Activated CD8-positive, alpha-beta memory T cell treated with anti-CD3 and anti-CD28 coated beads for 4 hours (primary cell): ENCODE measurements around the gene FCGR1A.
"Not testable (repeated sequence)": the region's sequence is repeated elsewhere in the genome, so short reads cannot be mapped to it uniquely, and the experiment has no call there.

Experiments
- DNase-seq, 2 donors: peaks; one replicate each; pipeline ENCODE4 v3.0.0-alpha.2; 2020; ENCODE audit warnings: low read depth in 2 of 2

The FCGR1A gene

DNA sequence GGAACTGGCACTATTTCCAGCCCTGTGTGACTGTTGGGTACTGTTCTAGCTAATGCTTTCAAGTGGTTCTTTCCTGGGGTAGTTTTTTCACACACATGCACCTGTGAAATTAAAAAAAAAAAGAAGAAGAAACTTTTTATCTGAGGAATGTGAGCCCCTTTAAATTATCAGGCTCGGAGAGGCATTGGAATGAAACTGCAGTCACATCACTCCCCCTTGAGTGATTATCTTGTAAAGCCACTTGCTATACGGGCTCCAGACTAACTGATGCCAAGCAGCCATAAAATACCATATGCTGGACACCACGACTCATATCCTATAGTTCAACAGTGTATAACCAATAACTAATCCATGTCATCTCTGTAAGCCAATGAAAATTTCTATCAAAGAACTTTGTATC, 5.4 kb upstream of the FCGR1A start:
- not testable (repeated sequence) for DNase-seq

DNA sequence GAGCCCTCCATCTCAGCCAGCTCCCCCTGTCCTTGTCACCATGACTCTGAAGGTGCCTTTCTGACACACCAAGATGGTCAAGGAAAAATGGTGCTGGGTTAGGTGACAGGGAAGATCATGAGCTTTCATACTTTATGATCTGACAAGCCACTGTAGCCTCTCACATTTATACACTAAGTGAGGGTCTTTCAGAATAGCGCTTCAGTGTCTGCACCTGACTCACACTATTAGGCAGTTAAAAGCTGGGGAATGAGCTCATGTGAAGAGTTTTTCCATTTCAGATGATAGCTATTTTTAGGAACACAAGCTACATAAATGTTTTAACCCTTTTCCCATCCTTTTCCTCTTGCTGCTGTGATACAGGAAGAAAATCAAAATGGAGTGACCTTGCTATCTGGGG, 4.2 kb upstream of the FCGR1A start:
- not testable (repeated sequence) for DNase-seq

DNA sequence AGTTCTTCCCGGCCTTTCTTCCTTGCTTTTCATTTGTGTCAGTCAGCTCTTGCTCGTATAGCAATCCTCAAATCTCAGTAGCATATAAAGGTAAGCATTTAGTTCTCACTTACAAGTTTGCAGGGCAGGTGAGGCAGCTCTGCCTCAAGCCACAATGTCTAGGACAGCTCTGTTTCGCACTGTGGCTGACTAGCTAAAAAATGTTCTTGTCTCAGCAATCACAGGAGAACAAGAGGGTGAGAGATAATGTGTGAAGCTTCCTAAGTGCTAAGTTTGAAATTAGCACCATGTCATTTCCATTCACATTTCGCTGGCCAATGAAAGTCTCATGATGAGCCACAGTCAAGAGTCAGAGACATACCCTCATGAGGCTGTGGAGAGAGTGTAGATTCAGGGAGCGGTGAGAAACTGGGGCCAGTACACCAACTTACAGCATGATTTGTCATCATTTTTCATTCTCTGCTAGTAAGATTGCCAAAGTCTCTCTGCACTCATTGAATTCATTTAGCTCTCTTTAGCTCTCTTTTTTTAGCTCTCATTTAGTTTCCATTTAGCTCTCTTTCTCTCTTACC, 995 bp upstream of the FCGR1A start:
- not testable (repeated sequence) for DNase-seq

DNA sequence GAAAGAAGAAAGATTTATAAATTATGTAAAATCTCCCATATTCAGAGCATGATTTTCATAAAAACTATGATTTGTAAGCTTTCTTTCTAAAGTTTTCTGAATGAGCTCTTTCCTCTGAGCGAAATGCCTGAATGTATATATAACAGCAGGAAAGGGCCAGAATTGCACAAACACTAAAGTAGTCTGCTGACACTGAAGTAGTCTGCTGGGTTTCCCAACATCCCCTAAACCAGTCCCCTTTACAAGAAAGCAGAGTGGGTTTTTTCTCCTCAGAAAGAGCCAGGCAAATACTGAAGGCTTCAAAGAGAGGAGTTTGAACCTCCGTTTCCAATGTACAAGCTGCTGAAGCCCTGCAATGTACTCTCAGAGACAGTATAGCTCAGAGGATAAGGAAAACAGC, 795 bp downstream of the FCGR1A start:
- not testable (repeated sequence) for DNase-seq

DNA sequence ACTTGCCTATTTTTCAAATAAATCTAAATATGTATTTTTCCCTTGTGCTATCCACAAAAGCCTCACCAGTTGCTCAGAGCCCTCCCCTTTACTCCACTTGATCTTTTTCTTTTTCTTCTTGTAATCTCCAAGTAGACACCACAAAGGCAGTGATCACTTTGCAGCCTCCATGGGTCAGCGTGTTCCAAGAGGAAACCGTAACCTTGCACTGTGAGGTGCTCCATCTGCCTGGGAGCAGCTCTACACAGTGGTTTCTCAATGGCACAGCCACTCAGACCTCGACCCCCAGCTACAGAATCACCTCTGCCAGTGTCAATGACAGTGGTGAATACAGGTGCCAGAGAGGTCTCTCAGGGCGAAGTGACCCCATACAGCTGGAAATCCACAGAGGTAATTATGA, 1.4 kb downstream of the FCGR1A start:
- DNase-seq = not testable (repeated sequence)

DNA sequence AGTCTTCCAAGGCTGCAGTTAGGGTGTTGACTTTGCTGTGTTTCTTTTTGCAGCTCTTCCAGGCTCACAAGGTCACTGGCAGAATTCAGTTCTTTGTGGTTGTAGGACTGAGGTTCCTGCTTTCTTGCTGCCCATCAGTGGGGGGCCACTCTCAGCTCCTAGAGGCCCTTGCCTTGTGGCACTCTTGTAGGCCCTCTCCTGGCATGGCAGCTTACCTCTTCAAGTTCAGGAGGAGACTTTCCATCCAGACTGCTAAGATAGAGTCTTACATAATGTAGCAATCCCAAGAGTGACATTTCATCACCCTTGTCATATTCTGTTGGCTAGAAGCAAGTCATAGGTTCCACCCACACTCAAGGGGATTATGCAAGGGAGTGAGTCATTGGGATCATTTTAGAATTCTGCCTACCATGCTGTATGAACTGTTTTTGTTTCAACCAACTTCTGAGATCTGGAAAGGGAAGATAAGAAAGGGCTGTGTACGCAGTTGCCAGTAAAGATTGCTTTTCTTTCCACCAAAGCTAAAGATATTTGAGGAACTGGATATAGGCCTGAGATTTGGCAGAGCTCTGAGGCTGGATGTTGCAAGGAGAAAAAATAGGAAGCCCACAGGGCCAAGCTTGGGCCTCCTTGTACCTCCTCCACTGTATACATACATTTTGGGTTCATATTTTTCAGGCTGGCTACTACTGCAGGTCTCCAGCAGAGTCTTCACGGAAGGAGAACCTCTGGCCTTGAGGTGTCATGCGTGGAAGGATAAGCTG, 5.4 kb downstream of the FCGR1A start:
- not testable (repeated sequence) for DNase-seq

DNA sequence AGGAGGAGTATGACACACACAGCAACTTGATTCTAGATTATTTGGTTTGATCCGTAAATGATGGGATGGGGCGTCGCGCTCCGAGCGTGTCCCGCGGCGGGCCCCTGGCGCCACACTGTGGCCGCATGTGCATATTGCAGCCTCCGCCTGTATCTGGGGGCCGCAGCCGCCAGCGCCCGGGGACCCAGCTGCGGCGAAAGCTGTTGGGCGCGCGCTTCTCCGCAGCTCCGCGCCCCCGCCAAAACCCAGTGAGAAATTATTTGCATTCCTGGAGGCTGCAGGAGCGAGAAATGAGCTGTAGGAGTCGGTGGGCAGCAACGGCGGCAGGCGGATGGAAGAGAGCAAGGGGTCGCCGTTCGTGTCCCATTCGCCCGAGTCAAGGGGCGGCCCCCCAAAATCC, 10.0 kb downstream of the FCGR1A start:
- not testable (repeated sequence) for DNase-seq

DNA sequence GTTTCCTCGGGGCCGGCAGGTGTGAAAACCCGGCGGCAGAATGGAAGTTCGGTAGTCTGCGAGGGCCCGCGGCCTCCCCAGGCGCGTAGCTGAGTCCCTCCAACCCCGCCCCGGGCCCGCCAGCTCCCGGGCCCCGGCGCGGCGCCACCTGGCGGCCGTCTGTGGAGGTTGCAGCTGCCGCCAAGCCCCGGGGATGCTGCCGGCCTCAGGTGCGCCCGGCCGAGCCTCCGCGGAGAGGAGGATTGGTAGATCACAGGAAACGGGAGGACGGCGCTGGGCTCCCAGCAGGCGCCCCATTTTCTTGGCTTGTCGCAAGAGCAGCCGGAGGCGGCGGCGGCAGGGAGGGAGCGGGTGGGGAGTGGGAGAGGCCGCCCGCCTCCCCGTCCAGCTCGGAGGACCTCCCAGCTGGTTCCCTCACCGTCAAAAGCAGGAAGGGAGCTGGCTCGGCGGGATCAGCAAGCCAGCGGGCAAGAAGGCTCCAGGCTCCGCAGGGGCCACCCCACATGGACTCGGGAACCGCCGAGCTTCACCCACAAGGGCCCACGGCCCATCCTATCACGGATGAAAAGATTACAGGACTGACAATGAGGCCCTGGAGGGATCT, 10.5 kb downstream of the FCGR1A start:
- peak; percentile 45 to 60 for DNase-seq

DNA sequence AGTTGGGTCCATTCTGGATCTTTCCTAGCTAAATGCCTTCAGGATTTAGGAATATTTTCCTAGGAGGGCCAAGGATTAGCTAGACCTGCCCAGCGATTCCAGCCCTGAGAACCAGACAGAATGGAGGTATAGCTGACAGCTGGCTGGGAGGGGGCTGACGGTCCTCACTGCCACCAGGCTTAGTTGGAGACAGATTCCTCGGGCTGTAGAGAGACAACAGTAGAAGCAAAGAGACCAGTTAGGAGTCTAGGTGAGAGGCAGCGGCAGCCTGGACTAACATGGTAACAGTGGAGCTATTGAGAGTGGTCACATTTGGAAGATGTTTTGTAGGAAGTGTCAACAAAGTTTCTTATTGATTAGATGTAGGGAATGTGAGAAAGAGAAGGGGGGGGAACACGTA, 11.4 kb downstream of the FCGR1A start:
- not testable (repeated sequence) for DNase-seq

DNA sequence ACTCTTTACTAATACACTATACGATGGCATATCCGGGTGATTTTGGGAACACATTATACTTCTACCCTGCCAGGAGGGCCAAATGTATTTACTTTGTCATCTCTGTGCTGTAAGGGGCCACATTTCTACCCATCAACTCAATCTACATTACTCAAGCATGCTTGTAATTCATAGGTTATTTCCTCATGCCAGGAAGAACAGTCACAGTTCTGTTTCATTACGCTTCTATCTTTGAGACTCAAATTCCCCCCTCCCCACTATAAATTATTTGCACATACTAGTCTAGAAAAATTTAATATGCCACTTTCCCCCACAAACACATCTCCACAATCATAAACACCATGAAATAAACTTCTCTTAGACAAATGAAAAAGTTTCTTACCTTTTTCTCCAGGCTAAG, 19.1 kb downstream of the FCGR1A start:
- not testable (repeated sequence) for DNase-seq

DNA sequence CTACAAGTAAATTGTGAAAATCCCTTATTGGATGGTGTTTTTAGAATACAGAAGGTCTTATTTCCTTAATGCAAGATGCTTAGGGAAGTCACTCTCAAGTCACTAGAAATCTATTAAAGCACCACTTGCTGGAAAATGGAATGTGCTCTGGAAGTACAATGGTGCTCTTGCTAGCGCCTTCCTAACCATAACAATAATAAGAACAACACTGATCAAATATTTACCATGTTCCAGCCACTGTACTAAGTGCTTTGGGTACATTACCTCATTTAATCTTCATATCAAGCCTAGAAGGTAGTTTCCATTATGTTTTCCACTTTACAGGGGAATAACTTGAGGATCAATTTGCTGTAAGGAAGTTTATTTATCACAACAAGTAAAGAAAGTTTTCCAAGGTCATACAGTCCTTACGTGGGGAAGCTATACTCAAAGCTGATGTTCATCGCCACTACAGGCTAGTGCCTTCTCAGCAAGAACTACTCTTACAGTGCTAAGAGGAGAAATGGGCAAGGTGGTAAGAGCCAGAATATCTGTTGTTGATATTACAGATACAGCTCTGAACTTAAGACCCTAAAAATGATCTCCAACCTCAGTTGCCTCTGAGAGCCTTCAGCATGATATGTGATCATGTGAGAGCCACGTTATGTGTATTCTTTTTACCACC, 22.1 kb downstream of the FCGR1A start:
- not testable (repeated sequence) for DNase-seq

DNA sequence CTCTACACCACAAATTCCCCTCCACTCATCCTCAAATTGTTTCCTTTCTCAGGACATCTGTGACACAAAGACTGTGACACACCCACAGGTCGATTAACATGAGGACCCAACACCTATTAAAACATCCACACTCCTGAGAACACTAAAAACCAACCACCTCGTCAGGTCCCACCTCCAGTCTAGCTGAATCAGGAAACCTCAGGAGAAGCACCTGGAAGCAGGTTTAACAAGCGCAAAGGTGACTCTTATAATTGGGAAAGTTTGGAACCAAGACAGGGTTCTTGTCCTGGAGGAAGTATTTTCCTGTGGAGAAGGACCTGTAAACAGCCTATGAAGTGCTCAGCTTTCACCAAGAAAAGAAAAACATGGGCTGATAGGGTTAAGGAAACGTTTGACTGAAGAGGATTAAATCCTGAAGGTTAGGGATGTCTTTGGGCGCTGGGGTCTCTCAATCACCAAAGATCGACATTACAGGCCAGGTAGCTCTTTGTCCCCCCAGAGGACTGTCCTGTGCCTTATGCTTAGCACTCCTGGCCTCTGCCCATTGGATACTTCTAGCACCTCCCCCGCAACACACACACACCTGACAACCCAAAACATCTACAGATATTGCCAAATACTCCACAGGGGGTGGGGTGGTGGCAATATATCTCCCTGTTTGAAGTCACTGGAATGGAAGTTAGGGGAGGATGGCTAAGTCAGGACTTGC, 28.4 kb downstream of the FCGR1A start:
- not testable (repeated sequence) for DNase-seq

DNA sequence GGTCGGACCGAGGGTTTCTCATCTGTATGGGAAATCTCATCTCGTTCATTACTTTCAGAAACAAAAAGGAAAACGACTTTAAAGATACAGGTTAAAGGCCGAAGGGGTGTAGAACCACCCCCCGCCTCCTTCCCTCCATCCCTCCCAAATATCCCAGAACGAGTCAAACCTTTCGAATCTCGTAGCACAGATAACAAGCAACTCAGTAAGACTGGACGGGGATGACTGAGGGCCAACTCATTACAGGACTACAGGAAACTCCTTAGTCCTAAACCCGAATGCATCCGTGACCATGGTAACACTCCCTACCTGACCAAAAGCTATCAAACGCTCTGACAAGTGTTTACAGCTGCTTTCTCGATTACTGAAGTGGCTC, 29.0 kb downstream of the FCGR1A start:
- DNase-seq = not testable (repeated sequence)

DNA sequence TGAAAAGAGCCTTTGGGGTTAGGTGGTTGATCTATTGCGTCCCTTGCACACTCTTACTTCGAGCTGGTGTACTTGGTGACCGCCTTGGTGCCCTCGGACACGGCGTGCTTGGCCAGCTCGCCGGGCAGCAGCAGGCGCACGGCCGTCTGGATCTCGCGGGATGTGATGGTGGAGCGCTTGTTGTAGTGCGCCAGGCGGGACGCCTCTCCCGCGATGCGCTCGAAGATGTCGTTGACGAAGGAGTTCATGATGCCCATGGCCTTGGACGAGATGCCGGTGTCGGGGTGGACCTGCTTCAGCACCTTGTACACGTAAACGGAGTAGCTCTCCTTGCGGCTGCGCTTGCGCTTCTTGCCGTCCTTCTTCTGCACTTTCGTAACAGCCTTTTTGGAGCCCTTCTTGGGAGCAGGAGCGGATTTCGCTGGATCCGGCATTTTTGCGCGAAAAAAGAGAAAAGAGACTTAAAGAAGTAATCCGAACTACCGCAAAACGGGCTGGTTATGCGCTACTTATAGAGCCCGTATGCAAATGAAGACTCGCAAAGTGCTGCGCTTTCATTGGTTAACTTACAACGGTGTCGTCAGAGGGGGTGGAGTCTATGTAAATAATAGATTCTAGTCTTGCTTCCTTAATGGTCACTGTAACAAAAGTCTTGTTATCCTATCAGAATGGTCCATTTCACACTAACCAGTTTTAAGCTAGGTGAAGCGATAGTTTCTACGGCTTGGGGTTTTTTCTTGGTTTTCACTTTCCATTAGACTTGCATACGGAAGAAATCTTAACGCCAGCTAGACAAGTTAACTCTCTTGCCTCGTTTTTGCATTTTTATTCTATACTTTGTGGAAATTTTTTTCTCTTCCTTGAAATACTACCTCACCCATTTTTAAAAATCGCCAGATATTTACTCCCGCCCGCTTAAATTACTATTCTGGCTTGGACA, 29.7 kb downstream of the FCGR1A start:
- peak; percentile 64 to 74 for DNase-seq

DNA sequence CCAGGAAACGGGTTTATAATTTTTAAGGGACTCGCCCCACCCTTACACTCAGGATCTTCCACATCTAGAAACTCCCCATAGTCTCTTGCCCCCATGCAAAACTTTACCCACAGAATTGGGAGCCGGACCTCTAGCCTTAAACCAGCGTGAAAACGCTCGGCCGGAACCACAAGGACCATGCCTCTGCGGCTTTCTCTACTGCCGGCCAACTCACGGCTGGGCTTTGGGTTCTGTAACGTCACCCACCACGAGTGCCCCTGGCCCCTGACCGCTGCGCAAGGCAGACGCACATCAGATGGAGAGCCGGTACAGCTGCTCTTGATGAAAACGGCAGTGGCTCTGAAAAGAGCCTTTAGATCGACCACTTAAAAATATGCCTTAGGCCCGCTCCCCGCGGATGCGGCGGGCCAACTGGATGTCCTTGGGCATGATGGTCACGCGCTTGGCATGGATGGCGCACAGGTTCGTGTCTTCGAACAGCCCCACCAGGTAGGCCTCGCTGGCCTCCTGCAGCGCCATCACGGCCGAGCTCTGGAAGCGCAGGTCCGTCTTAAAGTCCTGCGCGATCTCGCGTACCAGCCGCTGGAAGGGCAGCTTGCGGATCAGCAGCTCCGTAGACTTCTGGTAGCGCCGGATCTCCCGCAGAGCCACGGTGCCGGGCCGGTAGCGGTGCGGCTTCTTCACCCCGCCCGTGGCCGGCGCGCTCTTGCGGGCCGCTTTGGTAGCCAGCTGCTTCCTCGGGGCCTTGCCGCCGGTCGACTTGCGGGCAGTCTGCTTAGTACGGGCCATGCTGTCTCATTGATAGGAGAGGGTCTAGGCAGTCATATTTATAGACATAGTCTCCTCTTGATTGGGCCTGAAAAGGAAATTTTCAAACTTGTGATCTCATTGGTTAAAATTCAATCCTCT, 30.7 kb downstream of the FCGR1A start:
- DNase-seq = peak in 1 of 2 donors; percentile 26

DNA sequence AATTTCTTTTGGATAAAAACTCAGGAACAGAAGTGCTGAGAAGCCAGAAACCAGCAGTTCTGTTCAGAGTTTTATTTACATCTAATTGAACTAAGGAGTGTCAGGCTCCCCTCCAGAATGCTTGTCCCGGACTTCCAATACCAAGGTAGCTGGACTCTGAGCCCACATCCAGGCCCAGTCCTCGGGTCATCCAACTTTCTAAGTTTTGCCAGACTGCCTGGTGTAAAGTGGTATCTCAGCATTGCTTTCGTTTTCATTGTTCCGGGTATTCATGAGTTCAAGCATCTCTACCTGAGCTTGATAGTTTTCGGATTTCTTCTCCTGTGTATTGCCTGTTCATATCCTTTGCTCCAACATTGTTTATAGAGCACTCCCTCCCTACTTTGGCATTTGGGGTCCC, 37.9 kb downstream of the FCGR1A start:
- DNase-seq = not testable (repeated sequence)

DNA sequence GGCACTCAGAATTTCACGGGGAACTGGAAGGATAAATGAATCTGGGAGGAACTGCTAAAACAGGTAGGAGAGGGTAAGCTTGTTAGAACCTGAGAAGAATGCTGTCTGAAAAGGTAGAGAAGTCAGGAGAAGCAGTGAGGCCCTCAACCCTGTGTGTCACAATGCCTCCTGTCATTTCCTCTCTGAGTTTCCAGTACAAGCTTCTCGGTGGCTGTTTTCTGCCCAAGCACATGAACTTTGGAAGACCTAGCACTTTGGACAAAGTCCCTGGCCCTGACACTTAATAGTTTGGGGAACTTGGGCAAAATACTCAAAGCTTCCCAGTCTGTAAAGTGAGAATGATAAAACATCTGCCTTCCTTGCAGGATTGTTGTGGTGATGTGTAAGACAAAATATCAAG, 44.1 kb downstream of the FCGR1A start:
- not testable (repeated sequence) for DNase-seq

DNA sequence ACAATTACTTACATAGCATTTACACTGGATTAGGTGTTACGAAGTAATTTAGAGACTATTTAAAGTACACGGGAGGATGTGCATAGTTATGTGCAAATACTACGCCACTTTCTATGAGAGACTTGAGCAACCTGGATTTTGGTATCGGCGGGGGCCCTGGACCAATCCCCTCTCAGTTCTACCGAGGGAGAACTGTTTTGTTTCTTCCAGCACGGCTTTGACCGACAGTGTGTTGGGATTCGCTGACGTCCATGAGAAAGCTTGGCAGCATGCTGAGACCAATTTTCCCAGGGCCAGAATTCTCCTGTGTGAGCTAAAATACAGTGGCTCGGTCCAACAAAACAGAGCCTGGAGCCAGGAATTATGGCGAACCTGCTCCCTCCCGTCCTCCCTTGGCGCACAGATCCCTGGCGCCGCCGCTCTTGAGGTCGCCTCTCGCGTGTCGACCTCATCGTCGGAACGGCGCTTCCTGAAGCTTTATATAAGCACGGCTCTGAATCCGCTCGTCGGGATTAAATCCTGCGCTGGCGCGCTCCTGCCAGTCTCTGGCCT, 49.3 kb downstream of the FCGR1A start:
- not testable (repeated sequence) for DNase-seq
